Placental epithelial cell (primary cell): ENCODE results near the gene RAF1. TPM values are rescaled to one million over a fixed set of nuclear protein-coding genes. Genes with fewer than 3 reads are reported as not detected.

Experiments
- small RNA-seq: library from RNA; depleted of rRNA; stranded (forward); fragments of <200 nt; gene quantifications from one replicate; pipeline ENCODE3, GENCODE V24; 2012
- total RNA-seq: library from RNA; depleted of rRNA; stranded (reverse); fragments of >200 nt; gene quantifications from 2 replicates; pipeline ENCODE4 v1.2.3, GENCODE V29; 2012

The RAF1 gene
- total RNA-seq, result 102 and 107 TPM in 2 replicates

GRCh38 chr3:12663936-12664908 lies at the start of gene RAF1:
Gene RAF1, minus strand, starts transcription at chr3:12664117. Its CDS starts 45,396 bp downstream, at chr3:12618721.

GRCh38 chr3:12556690-12557472 lies 107.0 kb downstream of the RAF1 start, which contains the start of gene MKRN2:
Gene MKRN2, plus strand, starts transcription at chr3:12557087. Its CDS starts 64 bp downstream, at chr3:12557151.

GRCh38 chr3:12545473-12545791 lies 118.5 kb downstream of the RAF1 start, which contains the start of gene MKRN2OS:
Gene MKRN2OS, minus strand, starts transcription at chr3:12545499. Its CDS starts 35 bp downstream, at chr3:12545464.

Small RNA genes within 50 kb of the gene (small RNA-seq; reads per million reads assigned to genes)
- gene CRIP1P1 (not detected), gene RF00017 (not detected)

Other genes with a start within 250 kb of the RAF1 start
- gene TSEN2, start 179.6 kb downstream of the RAF1 start, total RNA-seq, result 8.9 and 14.1 TPM in 2 replicates
- gene MKRN2OS, start 118.6 kb downstream of the RAF1 start, total RNA-seq, result 1.1 TPM in 1 of 2 replicates, not detected in the other
- 36.5 and 37.3 TPM in 2 replicates for gene MKRN2, start 107.0 kb downstream of the RAF1 start, total RNA-seq
- gene TMEM40, start 95.1 kb upstream of the RAF1 start, total RNA-seq, result 6.9 and 11.0 TPM in 2 replicates
- 2.0 and 10.7 TPM in 2 replicates for gene CAND2, start 132.6 kb upstream of the RAF1 start, total RNA-seq
- gene RPL32, start 177.4 kb upstream of the RAF1 start, total RNA-seq, result 621 and 818 TPM in 2 replicates